B cell (primary cell): ENCODE data around the gene ECT2L. TPM values are rescaled to one million over a fixed set of nuclear protein-coding genes. Genes with fewer than 3 reads are reported as not detected.

Source experiments
- ATAC-seq: fragments of 200-7000 bp; cut with Tn5 transposase; one replicate; pipeline ENCODE4 v1.10.0; 2021; ENCODE audit warnings: low read depth, mild to moderate bottlenecking, moderate number of reproducible peaks, moderate library complexity
- CTCF ChIA-PET: fragments of 350-600 bp; sonication (Branson Sonifier 250); formaldehyde crosslinking; loops from one replicate; lab custom pipeline; 2021; ENCODE audit warnings: antibody characterized with exemption, inconsistent platforms; lab: Charles Lee
- POLR2A ChIA-PET: fragments of 350-600 bp; sonication (Branson Sonifier 250); formaldehyde crosslinking; loops from one replicate; lab custom pipeline; 2021; ENCODE audit warnings: antibody characterized with exemption; lab: Charles Lee
- DNase-seq: peaks from one replicate; pipeline ENCODE4 v3.0.0; 2013
- H2AFZ ChIP-seq: 2 replicates; pipeline ENCODE4 v1.6.1; 2012; ENCODE audit warnings: mild to moderate bottlenecking, low read depth, low read length; ENCODE audit not compliant: insufficient read depth, poor library complexity, severe bottlenecking
- H3K27ac ChIP-seq, 2 donors: 1 replicate in 1 of 2; 2 replicates in 1 of 2; pipeline ENCODE4 v1.5.1; 2012 to 2013; ENCODE audit warnings: low read length in 2 of 2, mild to moderate bottlenecking in 2 of 2, moderate library complexity in 1 of 2
- H3K27me3 ChIP-seq, 4 experiments: fragments of 200-600 bp in 1 of 4; sonication (generic) in 1 of 4; replicated peaks in 1 of 4; 1 replicate in 2 of 4; 2 replicates in 2 of 4; pipeline versions ENCODE4 v1.6.1 to v1.7.0; 2013 to 2016; ENCODE audit warnings: low read length in 3 of 4, mild to moderate bottlenecking in 2 of 4, mixed read lengths in 1 of 4, moderate library complexity in 1 of 4; ENCODE audit not compliant: insufficient read depth in 4 of 4, control insufficient read depth in 3 of 4; ENCODE audit errors: control extremely low read depth in 1 of 4
- H3K36me3 ChIP-seq, 2 experiments: replicated peaks in 1 of 2; 1 replicate in 1 of 2; 2 replicates in 1 of 2; pipeline versions ENCODE4 v1.6.1 to v1.7.1; 2013; ENCODE audit warnings: low read length in 1 of 2; ENCODE audit not compliant: insufficient read depth in 2 of 2, control insufficient read depth in 1 of 2; ENCODE audit errors: control extremely low read depth in 1 of 2, extremely low read depth in 1 of 2
- H3K4me1 ChIP-seq, 2 donors: fragments of 200-600 bp in 1 of 2; sonication (generic) in 1 of 2; 1 replicate in 1 of 2; 2 replicates in 1 of 2; pipeline versions ENCODE4 v1.5.1 to v1.6.1; 2013 to 2017; ENCODE audit warnings: low read length in 2 of 2; ENCODE audit not compliant: control insufficient read depth in 2 of 2, insufficient read depth in 2 of 2
- H3K4me2 ChIP-seq: replicated peaks from 2 replicates; pipeline ENCODE3; 2012; ENCODE audit warnings: mild to moderate bottlenecking, low read depth, low read length; ENCODE audit not compliant: poor library complexity, severe bottlenecking
- H3K4me3 ChIP-seq, 5 experiments: fragments of 200-600 bp in 1 of 5; sonication (generic) in 1 of 5; 1 replicate in 3 of 5; 2 replicates in 2 of 5; pipeline versions ENCODE4 v1.5.1 to v1.7.0; 2011 to 2016; ENCODE audit warnings: low read length in 4 of 5, mild to moderate bottlenecking in 4 of 5, low read depth in 2 of 5, control low read depth in 1 of 5, moderate library complexity in 1 of 5; ENCODE audit not compliant: insufficient read depth in 1 of 5; ENCODE audit errors: control extremely low read depth in 1 of 5, extremely low read depth in 1 of 5
- H3K79me2 ChIP-seq: fragments of 200-600 bp; sonication (generic); one replicate; pipeline ENCODE4 v1.6.0; 2016; ENCODE audit warnings: low read length; ENCODE audit not compliant: control insufficient read depth, insufficient read depth
- H3K9ac ChIP-seq: fragments of 200-600 bp; sonication (generic); 2 replicates; pipeline ENCODE4 v1.6.1; 2017; ENCODE audit warnings: mild to moderate bottlenecking, low read length, moderate library complexity
- H3K9me3 ChIP-seq, 3 donors: one replicate each; pipeline versions ENCODE4 v1.6.1 to v1.7.1; 2013; ENCODE audit warnings: low read length in 2 of 3; ENCODE audit not compliant: control insufficient read depth in 2 of 3, insufficient read depth in 1 of 3; ENCODE audit errors: control extremely low read depth in 1 of 3
- H4K20me1 ChIP-seq: 2 replicates; pipeline ENCODE4 v1.6.0; 2012; ENCODE audit warnings: mild to moderate bottlenecking, low read length; ENCODE audit not compliant: insufficient read depth, control insufficient read depth, poor library complexity, severe bottlenecking
- H3K27ac Mint-ChIP-seq: one replicate; pipeline ENCODE4 v1.8.0; 2021; ENCODE audit warnings: mixed read lengths
- H3K27me3 Mint-ChIP-seq: one replicate; pipeline ENCODE4 v1.8.0; 2021; ENCODE audit warnings: mixed read lengths
- H3K4me1 Mint-ChIP-seq: one replicate; pipeline ENCODE4 v1.8.0; 2021; ENCODE audit warnings: mixed read lengths
- H3K4me3 Mint-ChIP-seq: one replicate; pipeline ENCODE4 v1.8.0; 2021; ENCODE audit warnings: mixed read lengths
- H3K9me3 Mint-ChIP-seq: one replicate; pipeline ENCODE4 v1.8.0; 2022; ENCODE audit warnings: mixed read lengths; ENCODE audit not compliant: insufficient read depth
- CTCF ChIP-seq: fragments of 200-600 bp; IDR thresholded peaks from one replicate; pipeline ENCODE4 v1.8.0; 2022; ENCODE audit warnings: antibody characterized with exemption, mild to moderate bottlenecking
- EZH2 ChIP-seq: IDR thresholded peaks from 2 replicates; pipeline ENCODE4 v1.6.1; 2012; ENCODE audit warnings: borderline replicate concordance, low read depth, mild to moderate bottlenecking, moderate library complexity, low read length; ENCODE audit not compliant: insufficient read depth, poor library complexity, severe bottlenecking
- WGBS: methylation state at CpG from one replicate; pipeline ENCODE4 v1.1.5; 2013; ENCODE audit warnings: missing lambda C conversion rate; ENCODE audit not compliant: insufficient coverage; 5-methylcytosine and 5-hydroxymethylcytosine counted together
- intact Hi-C: fragments of 100-400 bp; cut with micrococcal nuclease; formaldehyde crosslinking; loops from one replicate; pipeline ENCODE4 v1.10.0; 2022
- polyA plus RNA-seq: library from polyadenylated mRNA; depleted of rRNA; stranded (reverse); fragments of >200 nt; gene quantifications from 2 replicates; pipeline ENCODE4 v1.2.3, GENCODE V29; 2012
- total RNA-seq, 2 donors: library from RNA; stranded (reverse); fragments of 120-200 nt in 1 of 2; gene quantifications; 1 replicate in 1 of 2; 2 replicates in 1 of 2; pipeline versions ENCODE4 v1.2.3 to v1.2.4, GENCODE V29; 2013 to 2022

Gene ECT2L
- total and polyA plus RNA-seq, 2 donors (not counting 1 experiment from before 2014, with no cell fraction given) = not detected

GRCh38 chr6:138809677-138810076, 13.8 kb downstream of the ECT2L start:
- Histone ChIP-seq H3K27me3 (no peaks in the 10 kb centered on the region), H3K4me3 (no peak overlapping the region), H3K36me3 (no peaks in the 10 kb centered on the region), H3K9me3 (no peaks in the 10 kb centered on the region), H4K20me1 (no peaks in the 10 kb centered on the region), H3K79me2 (no peaks in the 10 kb centered on the region), H3K4me1 (peaks cover 6% of the 10 kb centered on the region in 2 donors), H2AFZ (no peak overlapping the region), H3K9ac (no peak overlapping the region), H3K27ac (no peak overlapping the region), H3K4me2 (no peak overlapping the region)
- Mint-ChIP-seq H3K9me3 (no peaks in the 10 kb centered on the region), H3K4me3 (no peak overlapping the region), H3K27me3 (no peaks in the 10 kb centered on the region), H3K27ac (no peak overlapping the region), H3K4me1 (peaks cover 9% of the 10 kb centered on the region)
- no CpG with 5 or more reads among the region's 3 CpGs for WGBS
- no peak for TF ChIP-seq CTCF
- no peak for TF ChIP-seq EZH2
- ChIA-PET CTCF (interaction anchor here (1.9 kb wide), 1 partner anchor 560 kb away, joined by 4 read pairs; no protein-coding TSS in a partner anchor), POLR2A (no interaction called here)
- no peak for ATAC-seq
- DNase-seq = no peak
- intact Hi-C loops = loop anchor here (10.0 kb wide), 2 partner anchors 225 to 445 kb away; no protein-coding TSS in a partner anchor

DNA sequence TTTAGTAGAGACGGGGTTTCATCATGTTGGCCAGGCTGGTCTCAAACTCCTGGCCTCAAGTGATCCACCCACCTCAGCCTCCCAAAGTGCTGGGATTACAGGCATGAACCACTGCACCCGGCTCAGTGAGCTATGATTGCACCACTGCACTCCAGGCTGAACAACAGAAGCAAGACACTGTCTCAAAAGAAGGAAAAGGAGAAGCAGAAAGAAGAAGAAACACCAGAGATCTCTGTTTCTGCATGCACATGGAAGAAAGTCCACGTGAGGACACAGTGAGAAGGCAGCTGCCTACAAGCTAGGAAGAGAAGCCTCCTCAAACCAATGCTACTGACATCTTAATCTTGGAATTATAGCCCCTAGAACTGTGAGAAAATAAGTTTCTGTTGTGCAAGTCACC, 16.0 kb downstream of the ECT2L start:
- peaks cover 11% of the 10 kb centered on the region for H3K4me1 Mint-ChIP-seq
- no peaks in the 10 kb centered on the region for H3K9me3 ChIP-seq
- no peak overlapping the region for H3K4me3 ChIP-seq
- no CpG with 5 or more reads among the region's 3 CpGs for WGBS
- ChIA-PET POLR2A (no interaction called here), CTCF (interaction anchor here (1.4 to 2.0 kb wide), 2 partner anchors 177 to 553 kb away, joined by 5 to 6 read pairs; no protein-coding TSS in a partner anchor)
- TF ChIP-seq CTCF = no peak
- no peaks in the 10 kb centered on the region for H4K20me1 ChIP-seq
- H3K4me3 Mint-ChIP-seq = no peak overlapping the region
- no peaks in the 10 kb centered on the region for H3K9me3 Mint-ChIP-seq
- H3K27ac Mint-ChIP-seq = no peak overlapping the region
- H3K27me3 Mint-ChIP-seq = no peaks in the 10 kb centered on the region
- no peaks in the 10 kb centered on the region for H3K79me2 ChIP-seq
- no peak overlapping the region for H3K4me2 ChIP-seq
- DNase-seq (no peak), ATAC-seq (no peak)
- no peak overlapping the region for H3K27ac ChIP-seq
- no peak overlapping the region for H3K9ac ChIP-seq
- H2AFZ ChIP-seq = no peak overlapping the region
- peaks cover 5 to 6% of the 10 kb centered on the region in 2 donors for H3K4me1 ChIP-seq
- no peaks in the 10 kb centered on the region for H3K27me3 ChIP-seq
- intact Hi-C loops = loop anchor here (10.0 kb wide), 2 partner anchors 223 to 443 kb away; no protein-coding TSS in a partner anchor
- H3K36me3 ChIP-seq = no peaks in the 10 kb centered on the region
